IMR-90 (cell line): Measurements from ENCODE around the gene PRMT7. TPM values are rescaled to one million over a fixed set of nuclear protein-coding genes. Genes with fewer than 3 reads are reported as not detected.

ENCODE experiments used
- ATAC-seq: fragments of 200-7000 bp; cut with Tn5 transposase; 2 replicates; pipeline ENCODE4 v1.9.1; 2020; ENCODE audit warnings: low read depth, mild to moderate bottlenecking, moderate library complexity
- BruUV-seq: library from RNA; stranded (reverse); fragments of 400-500 nt; replicated peaks from 2 replicates; lab custom pipeline; 2021; lab: Mats Ljungman, UMichigan
- CTCF ChIA-PET: fragments of 300-600 bp; formaldehyde crosslinking; extraction: SDS; loops from one replicate; lab custom pipeline; 2021; ENCODE audit warnings: antibody characterized with exemption; lab: Yijun Ruan, JAX
- POLR2A ChIA-PET: fragments of 300-600 bp; sonication (Branson Sonifier 250); formaldehyde crosslinking; loops from one replicate; lab custom pipeline; 2022; ENCODE audit warnings: antibody characterized with exemption; ENCODE audit not compliant: unreplicated experiment; lab: Charles Lee
- DNase-seq: peaks from one replicate; pipeline ENCODE4 v3.0.0; 2013
- H2AFZ ChIP-seq: replicated peaks from 2 replicates; pipeline ENCODE3; 2013; ENCODE audit warnings: low read length, mild to moderate bottlenecking; ENCODE audit not compliant: poor library complexity
- H2AK5ac ChIP-seq: 2 replicates; pipeline ENCODE4 v1.6.1; 2013; ENCODE audit warnings: low read depth, low read length, inconsistent platforms
- H2AK9ac ChIP-seq: replicated peaks from 2 replicates; pipeline ENCODE3; 2013; ENCODE audit warnings: mild to moderate bottlenecking, low read depth, low read length, moderate library complexity; ENCODE audit not compliant: poor library complexity
- H2BK120ac ChIP-seq: 2 replicates; pipeline ENCODE4 v1.6.1; 2013; ENCODE audit warnings: low read depth, low read length, inconsistent platforms
- H2BK15ac ChIP-seq: 3 replicates; pipeline ENCODE4 v1.6.1; 2013; ENCODE audit warnings: low read depth, low read length, inconsistent platforms
- H2BK20ac ChIP-seq: 2 replicates; pipeline ENCODE4 v1.6.1; 2013; ENCODE audit warnings: low read depth, mild to moderate bottlenecking, inconsistent platforms, low read length, moderate library complexity
- H2BK5ac ChIP-seq: 2 replicates; pipeline ENCODE4 v1.6.1; 2013; ENCODE audit warnings: mild to moderate bottlenecking, low read depth, low read length, inconsistent platforms; ENCODE audit not compliant: poor library complexity, severe bottlenecking
- H3K14ac ChIP-seq: replicated peaks from 2 replicates; pipeline ENCODE4 v1.6.1; 2013; ENCODE audit warnings: low read depth, low read length, inconsistent platforms
- H3K18ac ChIP-seq: 2 replicates; pipeline ENCODE4 v1.6.1; 2013; ENCODE audit warnings: low read depth, low read length, control low read depth
- H3K23ac ChIP-seq: 2 replicates; pipeline ENCODE4 v1.6.1; 2013; ENCODE audit warnings: low read depth, low read length, inconsistent platforms
- H3K27ac ChIP-seq: 2 replicates; pipeline ENCODE4 v1.5.1; 2013; ENCODE audit warnings: mild to moderate bottlenecking, control low read depth, low read length; ENCODE audit not compliant: insufficient read depth
- H3K27me3 ChIP-seq: 2 replicates; pipeline ENCODE4 v1.6.1; 2013; ENCODE audit warnings: low read length; ENCODE audit not compliant: control insufficient read depth, insufficient read depth
- H3K36me3 ChIP-seq: 2 replicates; pipeline ENCODE4 v1.6.1; 2013; ENCODE audit warnings: low read length, mixed read lengths; ENCODE audit not compliant: control insufficient read depth, insufficient read depth
- H3K4ac ChIP-seq: 2 replicates; pipeline ENCODE4 v1.6.1; 2013; ENCODE audit warnings: low read depth, low read length, inconsistent platforms
- H3K4me1 ChIP-seq: 2 replicates; pipeline ENCODE4 v1.6.1; 2013; ENCODE audit warnings: low read length, mixed read lengths; ENCODE audit not compliant: control insufficient read depth, insufficient read depth
- H3K4me2 ChIP-seq: 2 replicates; pipeline ENCODE4 v1.6.1; 2013; ENCODE audit warnings: low read depth, mild to moderate bottlenecking, control low read depth, low read length, moderate library complexity
- H3K4me3 ChIP-seq: 2 replicates; pipeline ENCODE4 v1.5.1; 2013; ENCODE audit warnings: low read depth, mild to moderate bottlenecking, control low read depth, low read length, moderate library complexity; ENCODE audit not compliant: insufficient read depth
- H3K56ac ChIP-seq: 2 replicates; pipeline ENCODE4 v1.6.1; 2013; ENCODE audit warnings: low read length, inconsistent platforms; ENCODE audit not compliant: insufficient read depth; ENCODE audit errors: extremely low read depth
- H3K79me1 ChIP-seq, 2 experiments: 2 replicates each; pipeline ENCODE4 v1.6.1; 2013; ENCODE audit warnings: low read length in 2 of 2, inconsistent platforms in 1 of 2, low read depth in 1 of 2
- H3K9ac ChIP-seq: 2 replicates; pipeline ENCODE4 v1.6.1; 2013; ENCODE audit warnings: low read depth, low read length, control low read depth
- H3K9me1 ChIP-seq: 2 replicates; pipeline ENCODE4 v1.6.1; 2013; ENCODE audit warnings: low read length, inconsistent platforms; ENCODE audit not compliant: insufficient read depth
- H3K9me3 ChIP-seq: 2 replicates; pipeline ENCODE4 v1.6.1; 2013; ENCODE audit warnings: low read length; ENCODE audit not compliant: control insufficient read depth, insufficient read depth
- H4K20me1 ChIP-seq: 2 replicates; pipeline ENCODE4 v1.6.1; 2013; ENCODE audit warnings: low read length, inconsistent platforms; ENCODE audit not compliant: insufficient read depth
- H4K5ac ChIP-seq: 2 replicates; pipeline ENCODE4 v1.6.1; 2013; ENCODE audit warnings: mild to moderate bottlenecking, low read depth, low read length, control low read depth
- H4K8ac ChIP-seq, 2 experiments: 2 replicates each; pipeline ENCODE4 v1.6.1; 2013; ENCODE audit warnings: low read depth in 2 of 2, low read length in 2 of 2, control low read depth in 1 of 2, inconsistent platforms in 1 of 2
- H4K91ac ChIP-seq: 2 replicates; pipeline ENCODE4 v1.6.1; 2013; ENCODE audit warnings: low read depth, low read length, inconsistent platforms; ENCODE audit not compliant: insufficient read depth
- CHD1 ChIP-seq: IDR thresholded peaks from 2 replicates; pipeline ENCODE4 v1.6.1; 2012; ENCODE audit warnings: low read depth, low read length, improper control_type of control experiment
- WGBS, 2 experiments: methylation state at CpG; one replicate each; pipeline versions ENCODE4 v1.1.5 to v1.1.7; 2013; ENCODE audit warnings: missing lambda C conversion rate in 2 of 2; ENCODE audit not compliant: insufficient read length in 1 of 2; ENCODE audit errors: extremely low coverage in 2 of 2; 5-methylcytosine and 5-hydroxymethylcytosine counted together
- dilution Hi-C: fragments of 300-500 bp; cut with HindIII; formaldehyde crosslinking; loops from one replicate; pipeline ENCODE4 v1.14.3; 2018; ENCODE audit warnings: low sequenced_read_pairs; ENCODE audit not compliant: unreplicated experiment
- in situ Hi-C: fragments of 300-500 bp; cut with MboI; formaldehyde crosslinking; loops from 3 replicates; pipeline ENCODE4 v1.14.3; 2019; ENCODE audit warnings: low sequenced_read_pairs, inconsistent platforms, mixed read lengths
- intact Hi-C: fragments of 100-400 bp; cut with micrococcal nuclease; formaldehyde crosslinking; loops from 2 replicates; pipeline ENCODE4 v1.10.0; 2022
- polyA plus RNA-seq, 3 experiments: library from polyadenylated mRNA; depleted of rRNA; stranded (reverse); fragments of >200 nt; gene quantifications; 2 replicates each; pipeline ENCODE4 v1.2.3, GENCODE V29; 2012; ENCODE audit warnings: low replicate concordance in 1 of 3
- total RNA-seq: library from RNA; depleted of rRNA; stranded (reverse); fragments of >200 nt; gene quantifications from 2 replicates; pipeline ENCODE4 v1.2.3, GENCODE V29; 2012
- TF ChIP-seq, protein P1 (sequence below): fragments of 150-350 bp; IDR thresholded peaks from 2 replicates; pipeline ENCODE4 v1.6.1; 2017; ENCODE audit warnings: mild to moderate bottlenecking, antibody characterized with exemption, low read length, low read depth

The PRMT7 gene
- total and polyA plus RNA-seq, 2 of the 4 experiments (the other 2 are of a cell fraction), result 63.1 to 68.6 TPM

DNA sequence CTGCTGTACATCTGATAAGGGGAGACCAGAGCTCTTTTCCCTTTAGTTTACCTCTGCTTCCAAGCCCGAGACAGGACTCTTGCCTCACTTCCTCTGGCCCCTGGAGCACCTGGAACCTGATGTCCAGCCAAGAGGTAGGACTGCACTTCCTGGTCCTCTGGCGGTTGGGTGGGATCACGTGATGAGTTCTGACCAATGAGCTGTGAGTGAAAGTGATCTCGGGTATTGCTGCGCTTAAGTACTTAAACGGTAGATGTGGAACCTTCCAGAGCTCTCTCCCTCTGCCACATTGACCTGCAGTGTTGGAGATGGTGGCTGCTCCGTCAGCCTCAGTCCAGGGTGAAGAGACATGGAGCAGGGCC lies 70.5 kb downstream of the PRMT7 start:
- Histone ChIP-seq H2BK5ac (no peak overlapping the region), H3K27ac (no peak overlapping the region), H3K79me1 (no peaks in the 10 kb centered on the region), H3K18ac (no peak overlapping the region), H3K27me3 (peaks cover 54% of the 10 kb centered on the region), H3K23ac (no peak overlapping the region), H4K91ac (no peak overlapping the region), H2AK5ac (no peak overlapping the region), H4K5ac (no peak overlapping the region), H3K9ac (no peak overlapping the region), H3K36me3 (no peaks in the 10 kb centered on the region), H2AK9ac (no peak overlapping the region), H2BK20ac (no peak overlapping the region), H2BK120ac (no peak overlapping the region), H3K4me2 (no peak overlapping the region), H4K20me1 (no peaks in the 10 kb centered on the region), H3K14ac (no peak overlapping the region), H2AFZ (no peak overlapping the region), H3K4me1 (no peaks in the 10 kb centered on the region), H3K9me1 (no peaks in the 10 kb centered on the region), H4K8ac (no peak overlapping the region), H3K9me3 (no peaks in the 10 kb centered on the region), H3K4me3 (no peak overlapping the region), H2BK15ac (no peak overlapping the region), H3K56ac (no peak overlapping the region), H3K4ac (no peak overlapping the region)
- WGBS, 2 experiments, result 80% methylated on average over 1 of the region's 7 CpGs; no CpG with 5 or more reads in 1 of the 2 experiments
- ATAC-seq (no peak), DNase-seq (no peak)
- BruUV-seq, result no TSS peak
- TF ChIP-seq CHD1, result no peak
- TF ChIP-seq, protein P1, sequence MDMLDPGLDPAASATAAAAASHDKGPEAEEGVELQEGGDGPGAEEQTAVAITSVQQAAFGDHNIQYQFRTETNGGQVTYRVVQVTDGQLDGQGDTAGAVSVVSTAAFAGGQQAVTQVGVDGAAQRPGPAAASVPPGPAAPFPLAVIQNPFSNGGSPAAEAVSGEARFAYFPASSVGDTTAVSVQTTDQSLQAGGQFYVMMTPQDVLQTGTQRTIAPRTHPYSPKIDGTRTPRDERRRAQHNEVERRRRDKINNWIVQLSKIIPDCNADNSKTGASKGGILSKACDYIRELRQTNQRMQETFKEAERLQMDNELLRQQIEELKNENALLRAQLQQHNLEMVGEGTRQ, result peak; percentile 57; the same call in 1 of the 2 replicates
- ChIA-PET POLR2A (no interaction called here), CTCF (no interaction called here)
- dilution Hi-C loops (no loop called here), intact Hi-C loops (no loop called here), in situ Hi-C loops (no loop called here)
